ENCODE results near the gene CFAP251.
A peak's percentile ranks its signal among the peaks of the same experiment; 100 is the strongest.
"Not testable (repeated sequence)": the region's sequence is repeated elsewhere in the genome, so short reads cannot be mapped to it uniquely, and the experiment has no call there.

The CFAP251 gene, protein sequence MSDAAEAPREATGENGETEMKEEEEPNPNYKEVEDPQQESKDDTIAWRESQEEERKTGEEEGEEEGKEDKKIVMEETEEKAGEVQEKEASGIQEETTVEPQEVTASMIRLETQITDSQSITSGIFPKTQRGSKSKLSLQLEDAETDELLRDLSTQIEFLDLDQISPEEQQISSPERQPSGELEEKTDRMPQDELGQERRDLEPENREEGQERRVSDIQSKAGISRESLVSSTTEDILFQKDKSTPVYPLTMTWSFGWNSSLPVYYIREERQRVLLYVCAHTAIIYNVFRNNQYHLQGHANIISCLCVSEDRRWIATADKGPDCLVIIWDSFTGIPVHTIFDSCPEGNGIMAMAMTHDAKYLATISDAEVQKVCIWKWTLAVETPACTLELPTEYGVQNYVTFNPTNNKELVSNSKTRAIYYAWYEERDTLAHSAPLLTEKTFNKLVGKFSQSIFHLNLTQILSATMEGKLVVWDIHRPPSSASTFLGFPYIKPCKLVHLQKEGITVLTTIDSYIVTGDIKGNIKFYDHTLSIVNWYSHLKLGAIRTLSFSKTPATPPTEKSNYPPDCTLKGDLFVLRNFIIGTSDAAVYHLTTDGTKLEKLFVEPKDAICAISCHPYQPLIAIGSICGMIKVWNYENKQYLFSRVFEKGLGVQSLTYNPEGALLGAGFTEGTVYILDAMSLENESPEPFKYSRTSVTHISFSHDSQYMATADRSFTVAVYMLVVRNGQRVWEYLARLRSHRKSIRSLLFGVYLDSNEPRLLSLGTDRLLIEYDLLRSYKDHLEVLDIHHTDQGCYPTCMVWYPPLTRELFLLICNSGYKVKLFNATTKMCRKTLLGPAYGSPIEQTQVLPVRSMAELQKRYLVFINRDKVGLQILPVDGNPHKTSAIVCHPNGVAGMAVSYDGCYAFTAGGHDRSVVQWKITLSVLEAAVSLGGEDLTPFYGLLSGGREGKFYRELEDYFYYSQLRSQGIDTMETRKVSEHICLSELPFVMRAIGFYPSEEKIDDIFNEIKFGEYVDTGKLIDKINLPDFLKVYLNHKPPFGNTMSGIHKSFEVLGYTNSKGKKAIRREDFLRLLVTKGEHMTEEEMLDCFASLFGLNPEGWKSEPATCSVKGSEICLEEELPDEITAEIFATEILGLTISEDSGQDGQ

DNA sequence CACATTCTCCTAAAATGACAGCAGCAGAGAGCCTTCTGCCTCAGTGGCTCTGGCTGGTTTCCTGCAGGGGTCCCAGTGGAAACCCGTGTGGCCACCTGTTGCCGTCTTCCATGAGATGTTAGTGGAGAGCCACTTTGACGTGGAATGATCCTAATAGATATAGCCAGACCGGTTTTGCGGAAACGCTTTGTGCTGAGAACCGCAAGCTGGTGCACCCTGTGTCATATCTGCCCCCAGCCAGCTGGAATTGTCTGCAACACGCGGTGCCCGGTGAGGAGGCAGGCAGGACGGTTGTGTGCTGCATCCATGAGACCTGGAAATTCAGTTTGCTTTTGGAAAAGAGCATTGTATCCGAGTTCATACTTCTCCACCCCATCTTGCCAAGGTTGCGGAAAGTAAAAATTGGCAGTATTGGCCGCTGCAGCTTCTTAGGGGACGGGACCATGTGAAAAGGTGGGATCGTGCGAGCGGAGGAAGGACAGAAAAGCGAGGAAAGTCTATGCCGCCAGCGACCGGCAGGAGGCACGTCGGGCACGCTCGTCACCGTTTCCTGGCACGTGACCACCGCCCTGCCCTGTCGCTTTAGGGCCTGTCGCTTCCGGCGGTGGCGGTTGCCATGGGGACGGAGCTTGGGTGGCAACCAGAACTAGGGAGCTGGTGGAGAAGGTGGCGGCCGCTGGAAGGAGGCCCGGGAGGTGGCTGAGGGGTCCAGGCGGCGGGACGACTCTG is at the start of gene CFAP251:
Gene CFAP251, plus strand, starts transcription at position 643 of the 729 bp plus-strand sequence. CDS start 2,714 bp downstream, outside the sequence.
- DNase-seq (ENCODE audit: insufficient read length, low spot score), result no peak
- no peak for TF ChIP-seq POLR2A (IDR thresholded peaks at IDR 0.05; ENCODE audit: low read depth, low read length)
- no peak for FAIRE-seq

DNA sequence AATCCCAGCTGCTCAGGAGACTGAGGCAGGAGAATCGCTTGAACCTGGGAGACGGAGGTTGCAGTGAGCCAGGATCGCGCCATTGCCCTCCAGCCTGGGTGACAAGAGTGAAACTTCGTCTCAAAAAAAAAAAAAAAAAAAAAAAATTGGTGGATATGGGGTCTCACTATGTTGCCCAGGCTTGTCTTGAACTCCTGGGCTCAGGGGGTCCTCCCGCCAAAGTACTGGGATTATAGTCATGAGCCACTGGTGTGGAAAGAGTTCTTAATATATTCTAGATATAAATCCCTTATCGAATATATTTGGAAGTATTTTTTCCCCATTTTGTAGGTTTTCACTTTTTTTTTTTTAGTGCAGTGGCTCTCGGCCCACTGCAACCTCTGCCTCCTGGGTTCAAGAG is 49.2 kb upstream of the CFAP251 start:
- not testable (repeated sequence) for FAIRE-seq

DNA sequence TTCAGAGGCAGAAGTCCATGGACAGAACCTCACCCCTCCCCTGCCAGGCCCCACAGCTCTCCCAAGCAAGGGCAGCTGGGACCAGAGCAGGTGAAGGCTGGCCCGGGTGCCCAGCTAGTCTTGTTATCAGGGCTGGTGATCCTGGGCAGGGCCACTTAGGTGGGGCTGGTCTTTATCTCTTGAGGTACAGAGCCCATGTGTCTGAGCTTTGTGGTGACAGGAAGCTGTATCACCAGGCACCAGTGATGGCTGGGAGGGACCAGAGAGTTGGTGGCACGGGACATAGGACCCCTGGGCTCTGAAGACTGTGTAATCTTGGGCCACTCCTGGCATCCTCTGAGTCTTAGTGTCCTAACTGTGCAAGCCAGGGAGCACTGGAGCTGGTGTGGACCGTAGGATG is 46.9 kb upstream of the CFAP251 start:
- TF ChIP-seq POLR2A (IDR thresholded peaks at IDR 0.05; ENCODE audit: low read depth, low read length), result no peak
- no peak for DNase-seq (ENCODE audit: insufficient read length, low spot score)
- FAIRE-seq, result no peak

More for the DNA sequence above, 49.2 kb upstream of the CFAP251 start:
- not testable (repeated sequence) for DNase-seq (ENCODE audit: insufficient read length, low spot score)

DNA sequence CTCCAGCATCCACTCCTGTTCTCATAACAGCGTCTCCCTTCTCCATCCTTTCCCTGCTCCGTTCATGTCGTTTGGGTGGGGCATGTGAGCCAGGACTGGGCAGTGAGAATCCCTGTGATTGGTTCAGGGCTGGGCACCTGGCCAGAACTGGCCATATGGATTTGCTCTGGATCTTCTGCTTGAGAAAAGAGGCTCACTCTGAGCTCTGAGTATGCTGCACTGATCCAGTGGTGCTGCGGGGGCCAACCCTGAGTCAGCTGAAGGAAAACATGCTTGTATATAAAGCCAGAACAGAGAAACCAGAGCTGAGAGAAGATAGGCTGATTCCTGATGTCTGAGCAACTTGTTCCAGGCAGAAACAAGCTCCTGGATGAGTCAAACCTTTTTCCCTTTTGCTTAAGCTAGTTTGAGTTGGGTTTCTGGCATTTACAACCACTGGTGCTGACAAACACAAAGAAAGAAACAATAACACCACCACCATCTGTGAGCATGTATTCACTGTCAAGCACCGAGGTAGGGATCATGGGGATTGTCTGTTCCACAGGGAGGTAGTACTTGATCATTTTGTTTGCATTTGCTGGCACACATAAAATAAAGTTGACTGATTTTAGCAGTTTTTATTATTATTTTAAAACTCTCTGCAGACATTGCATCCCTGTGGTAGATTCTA is 45.7 kb upstream of the CFAP251 start:
- no peak for TF ChIP-seq POLR2A (IDR thresholded peaks at IDR 0.05; ENCODE audit: low read depth, low read length)
- FAIRE-seq (peak; percentile 68), DNase-seq (ENCODE audit: insufficient read length, low spot score) (peak; percentile 44)

DNA sequence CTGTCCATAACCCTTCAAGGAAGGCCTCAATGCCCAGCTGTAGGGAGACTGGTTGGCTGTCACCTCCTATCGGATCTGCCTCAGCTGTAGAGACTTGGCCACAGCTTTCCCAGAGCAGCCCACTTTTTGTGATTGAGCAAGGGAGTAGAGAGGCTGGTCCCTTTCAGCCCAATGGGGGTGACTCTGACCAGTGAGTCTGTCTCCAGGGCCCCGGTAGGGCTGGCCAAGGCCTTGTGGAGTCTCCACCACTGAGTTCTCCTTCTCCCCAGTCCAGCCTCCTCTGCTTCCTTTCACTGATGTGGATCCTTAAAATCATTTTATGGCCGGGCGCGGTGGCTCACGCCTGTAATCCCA is 45.2 kb upstream of the CFAP251 start:
- DNase-seq (ENCODE audit: insufficient read length, low spot score), result no peak
- TF ChIP-seq POLR2A (IDR thresholded peaks at IDR 0.05; ENCODE audit: low read depth, low read length), result no peak
- no peak for FAIRE-seq

DNA sequence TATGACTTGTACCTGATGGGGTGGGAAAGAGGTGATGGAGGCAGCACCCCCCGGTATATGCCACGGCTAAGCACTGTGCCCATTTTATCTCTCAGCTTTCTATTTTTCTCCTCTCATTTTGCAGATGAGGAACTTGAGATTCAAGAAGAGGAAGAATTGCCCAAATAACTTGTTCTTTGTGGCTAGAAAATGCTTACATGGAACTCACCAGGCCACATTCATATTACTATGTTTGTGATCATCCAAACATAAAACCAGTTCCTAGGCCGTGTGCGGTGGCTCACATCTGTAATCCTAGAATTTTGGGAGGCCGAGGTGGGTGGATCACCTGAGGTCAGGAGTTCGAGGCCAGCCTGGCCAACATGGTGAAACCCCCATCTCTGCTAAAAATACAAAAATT is 44.3 kb upstream of the CFAP251 start:
- TF ChIP-seq POLR2A (IDR thresholded peaks at IDR 0.05; ENCODE audit: low read depth, low read length), result no peak
- FAIRE-seq, result no peak

DNA sequence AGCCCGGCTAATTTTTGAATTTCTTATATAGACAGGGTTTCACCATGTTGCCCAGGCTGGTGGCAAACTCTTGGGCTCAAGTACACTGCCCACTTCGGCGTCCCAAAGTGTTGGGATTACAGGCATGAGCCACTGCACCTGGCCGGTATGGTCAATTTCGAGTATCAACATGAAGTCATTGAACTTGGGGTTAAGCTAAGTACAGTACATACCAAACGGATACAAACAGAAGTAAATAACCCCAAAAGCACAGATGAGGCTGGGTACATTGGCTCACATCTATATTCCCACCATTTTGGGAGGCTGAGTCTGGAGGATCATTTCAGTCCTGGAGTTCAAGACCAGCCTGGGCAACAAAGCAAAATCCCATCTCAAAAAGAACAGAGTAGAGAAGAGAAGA is 42.8 kb upstream of the CFAP251 start:
- DNase-seq (ENCODE audit: insufficient read length, low spot score) (no peak), FAIRE-seq (no peak)
- no peak for TF ChIP-seq POLR2A (IDR thresholded peaks at IDR 0.05; ENCODE audit: low read depth, low read length)

More for the DNA sequence above, 44.3 kb upstream of the CFAP251 start:
- DNase-seq (ENCODE audit: insufficient read length, low spot score), result no peak

DNA sequence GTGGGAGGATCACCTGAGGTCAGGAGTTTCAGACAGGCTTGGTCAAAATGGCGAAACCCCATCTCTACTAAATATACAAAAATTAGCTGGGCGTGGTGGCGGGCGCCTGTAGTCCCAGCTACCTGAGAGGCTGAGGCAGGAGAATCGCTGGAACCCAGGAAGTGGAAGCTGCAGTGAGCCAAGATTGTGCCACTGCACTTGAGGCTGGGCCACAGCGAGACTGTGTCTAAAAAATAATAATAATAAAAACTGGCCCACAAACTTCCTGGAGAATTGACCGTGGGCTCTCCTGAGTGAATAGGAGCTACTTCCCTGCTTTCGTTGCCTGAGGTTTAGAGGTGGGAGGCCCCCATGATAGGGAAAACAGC is 42.3 kb upstream of the CFAP251 start:
- FAIRE-seq; DNase-seq (ENCODE audit: insufficient read length, low spot score): not testable (repeated sequence)

DNA sequence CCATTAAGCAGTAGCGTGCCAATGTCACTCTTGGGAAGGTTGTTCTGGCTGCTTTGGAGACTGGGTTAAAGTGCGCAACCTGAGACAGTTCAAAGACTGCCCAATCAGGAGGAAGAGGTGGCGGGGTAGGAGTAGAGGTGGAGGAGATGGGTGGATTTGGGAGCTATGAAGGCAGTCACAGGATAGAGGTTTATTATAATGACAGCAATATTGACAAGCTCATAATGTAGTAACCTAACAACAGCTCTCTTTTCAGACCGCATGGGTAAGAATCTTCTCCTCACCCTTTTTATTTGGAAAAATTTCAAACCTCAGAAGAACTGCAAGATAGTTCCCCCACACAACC is 35.1 kb upstream of the CFAP251 start:
- FAIRE-seq (no peak), DNase-seq (ENCODE audit: insufficient read length, low spot score) (no peak)
- no peak for TF ChIP-seq POLR2A (IDR thresholded peaks at IDR 0.05; ENCODE audit: low read depth, low read length)

DNA sequence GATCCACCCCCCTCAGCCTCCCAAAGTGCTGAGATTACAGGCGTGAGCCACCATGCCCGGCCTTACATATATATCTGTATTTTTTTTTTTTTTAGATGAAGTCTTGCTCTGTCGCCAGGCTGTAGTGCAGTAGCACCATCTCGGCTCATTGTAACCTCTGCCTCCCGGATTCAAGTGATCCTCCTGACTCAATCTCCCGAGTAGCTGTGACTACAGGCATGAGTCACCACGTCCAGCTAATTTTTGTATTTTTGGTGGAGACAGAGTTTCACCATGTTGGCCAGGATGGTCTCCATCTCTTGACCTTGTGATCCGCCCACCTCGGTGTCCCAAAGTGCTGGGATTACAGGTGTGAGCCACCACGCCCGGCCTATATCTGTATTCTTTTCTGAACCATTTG is 33.3 kb upstream of the CFAP251 start:
- FAIRE-seq; DNase-seq (ENCODE audit: insufficient read length, low spot score): not testable (repeated sequence)

DNA sequence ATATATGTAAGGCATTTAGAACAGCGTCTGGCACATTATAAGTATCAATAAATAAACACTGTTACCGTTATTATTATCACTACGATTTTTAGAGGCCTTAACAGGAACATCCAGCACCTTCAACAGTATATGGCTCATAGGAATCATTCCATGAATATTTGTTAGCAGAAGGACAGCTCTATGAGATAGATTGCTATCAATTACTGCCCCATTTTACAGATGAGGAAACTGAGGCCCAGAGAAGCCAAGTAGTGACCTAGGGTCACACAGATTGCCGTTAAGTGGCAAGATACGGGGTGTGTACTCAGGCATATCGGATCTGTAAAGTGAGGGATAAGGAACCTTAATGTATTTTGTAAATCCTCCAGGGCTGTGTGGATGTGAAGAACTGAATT is 30.3 kb upstream of the CFAP251 start:
- no peak for TF ChIP-seq POLR2A (IDR thresholded peaks at IDR 0.05; ENCODE audit: low read depth, low read length)
- no peak for DNase-seq (ENCODE audit: insufficient read length, low spot score)
- no peak for FAIRE-seq

DNA sequence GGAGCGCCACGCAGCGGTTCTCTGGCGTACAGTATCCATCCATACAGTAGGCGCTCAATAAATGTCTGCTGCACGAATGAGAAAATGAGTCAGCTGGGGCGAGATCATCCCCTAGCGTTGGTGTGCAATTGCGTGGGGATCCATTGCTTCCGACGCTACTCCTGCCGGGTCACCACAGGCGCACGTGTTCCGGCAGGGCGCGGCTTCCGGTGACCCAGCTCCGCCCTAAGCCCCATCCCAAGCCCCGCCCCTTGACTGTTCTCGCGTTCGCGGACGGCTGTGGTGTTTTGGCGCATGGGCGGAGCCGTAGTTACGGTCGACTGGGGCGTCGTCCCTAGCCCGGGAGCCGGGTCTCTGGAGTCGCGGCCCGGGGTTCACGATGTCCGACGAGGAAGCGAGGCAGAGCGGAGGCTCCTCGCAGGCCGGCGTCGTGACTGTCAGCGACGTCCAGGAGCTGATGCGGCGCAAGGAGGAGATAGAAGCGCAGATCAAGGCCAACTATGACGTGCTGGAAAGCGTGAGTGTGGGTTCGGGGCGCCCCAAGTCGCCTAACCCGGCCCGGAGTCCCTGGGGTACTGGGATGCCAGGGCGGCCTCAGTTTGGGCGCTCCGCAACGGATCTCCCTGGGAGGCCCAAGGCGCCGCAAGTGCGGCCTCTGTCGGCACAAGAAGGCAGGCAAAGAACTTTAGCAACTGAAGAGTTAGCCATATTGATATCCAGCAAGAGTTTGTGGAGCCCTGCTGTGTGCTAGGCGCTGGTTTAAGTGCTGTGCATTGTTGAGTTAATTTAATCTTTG is 29.7 kb upstream of the CFAP251 start, which contains the start of gene PSMD9:
Gene PSMD9, plus strand, starts transcription at position 313 of the 796 bp plus-strand sequence. Its CDS starts 67 bp downstream, at position 380.
- TF ChIP-seq POLR2A (IDR thresholded peaks at IDR 0.05; ENCODE audit: low read depth, low read length), result peak; percentile 93
- FAIRE-seq (peak; percentile 93), DNase-seq (ENCODE audit: insufficient read length, low spot score) (peak; percentile 89)
